SK-N-SH (cell line): Measurements from ENCODE around the gene CLCN1. TPM values are rescaled to one million over a fixed set of nuclear protein-coding genes. Genes with fewer than 3 reads are reported as not detected.

Experiments used
- CTCF ChIA-PET: fragments of 300-600, 350-600 bp; formaldehyde crosslinking; extraction: SDS; loops from one replicate; lab custom pipeline; 2021; lab: Yijun Ruan, JAX
- POLR2A ChIA-PET: fragments of 350-600 bp; sonication (Branson Sonifier 250); formaldehyde crosslinking; extraction: SDS; loops from one replicate; lab custom pipeline; 2020; ENCODE audit warnings: antibody characterized with exemption, inconsistent platforms; lab: Yijun Ruan, JAX
- DNase-seq: peaks from one replicate; pipeline ENCODE4 v3.0.0; 2012
- H2AFZ ChIP-seq: fragments of 200-600 bp; sonication (generic); 2 replicates; pipeline ENCODE4 v1.8.1; 2016; ENCODE audit warnings: antibody characterized with exemption, mild to moderate bottlenecking, low read depth
- H3F3A ChIP-seq: fragments of 200-600 bp; sonication (generic); replicated peaks from 2 replicates; pipeline ENCODE3; 2016; ENCODE audit warnings: antibody characterized with exemption, mild to moderate bottlenecking; ENCODE audit not compliant: insufficient read depth
- H3K27ac ChIP-seq, 2 experiments: fragments of 200-500 bp in 1 of 2; fragments of 200-600 bp in 1 of 2; sonication (Bioruptor generic) in 1 of 2; sonication (generic), shearing (Covaris generic) in 1 of 2; 2 replicates each; pipeline versions ENCODE4 v1.5.1 to v1.6.1; 2014 to 2016; ENCODE audit warnings: low read depth in 2 of 2, inconsistent platforms in 1 of 2, low read length in 1 of 2, mild to moderate bottlenecking in 1 of 2, mixed read lengths in 1 of 2
- H3K27me3 ChIP-seq: fragments of 200-600 bp; sonication (generic), shearing (Covaris generic); 2 replicates; pipeline ENCODE4 v1.6.1; 2016; ENCODE audit warnings: mixed run types; ENCODE audit not compliant: insufficient read depth
- H3K36me3 ChIP-seq, 2 experiments: fragments of 200-500 bp in 1 of 2; fragments of 200-600 bp in 1 of 2; sonication (Bioruptor generic) in 1 of 2; sonication (generic) in 1 of 2; replicated peaks in 1 of 2; 2 replicates each; pipeline versions ENCODE3 to v1.5.1; 2014 to 2016; ENCODE audit warnings: low read length in 1 of 2, mild to moderate bottlenecking in 1 of 2; ENCODE audit not compliant: insufficient read depth in 2 of 2, control insufficient read depth in 1 of 2
- H3K4me1 ChIP-seq, 2 experiments: fragments of 200-500 bp in 1 of 2; fragments of 200-600 bp in 1 of 2; sonication (Bioruptor generic) in 1 of 2; sonication (generic), shearing (Covaris generic) in 1 of 2; 2 replicates each; pipeline versions ENCODE4 v1.5.1 to v1.6.1; 2014 to 2016; ENCODE audit warnings: low read depth in 1 of 2, low read length in 1 of 2, mixed run types in 1 of 2; ENCODE audit not compliant: insufficient read depth in 2 of 2, control insufficient read depth in 1 of 2
- H3K4me2 ChIP-seq: fragments of 200-600 bp; sonication (generic), shearing (Covaris generic); 2 replicates; pipeline ENCODE4 v1.6.1; 2017; ENCODE audit warnings: mixed run types
- H3K4me3 ChIP-seq, 2 experiments: fragments of 200-500 bp in 1 of 2; fragments of 200-600 bp in 1 of 2; sonication (Bioruptor generic) in 1 of 2; sonication (generic), shearing (Covaris generic) in 1 of 2; 2 replicates each; pipeline versions ENCODE4 v1.5.1 to v1.8.1; 2014 to 2016; ENCODE audit warnings: low read depth in 2 of 2, inconsistent platforms in 1 of 2, low read length in 1 of 2, mild to moderate bottlenecking in 1 of 2, mixed read lengths in 1 of 2, moderate library complexity in 1 of 2
- H3K79me2 ChIP-seq: fragments of 200-600 bp; sonication (generic); 2 replicates; pipeline ENCODE4 v1.8.1; 2017; ENCODE audit warnings: mild to moderate bottlenecking; ENCODE audit not compliant: insufficient read depth
- H3K9ac ChIP-seq: fragments of 200-600 bp; sonication (generic); 2 replicates; pipeline ENCODE4 v1.6.1; 2017; ENCODE audit warnings: mixed run types
- H3K9me2 ChIP-seq: fragments of 200-600 bp; sonication (generic); 2 replicates; pipeline ENCODE4 v1.6.1; 2017; ENCODE audit warnings: mixed run types
- H3K9me3 ChIP-seq: fragments of 200-600 bp; sonication (generic); 2 replicates; pipeline ENCODE4 v1.6.1; 2017; ENCODE audit warnings: mixed run types, mild to moderate bottlenecking, moderate library complexity
- H4K20me1 ChIP-seq: fragments of 200-600 bp; sonication (generic); 2 replicates; pipeline ENCODE4 v1.6.1; 2017; ENCODE audit warnings: mild to moderate bottlenecking, mixed run types; ENCODE audit not compliant: insufficient read depth
- CHD2 ChIP-seq: fragments of 150-350 bp; IDR thresholded peaks from 2 replicates; pipeline ENCODE4 v1.6.1; 2018; ENCODE audit warnings: low read length; ENCODE audit not compliant: partially characterized antibody
- EP300 ChIP-seq, 2 experiments: IDR thresholded peaks; 2 replicates each; pipeline versions ENCODE4 v1.4.0 to v1.6.1; 2012; ENCODE audit warnings: borderline replicate concordance in 1 of 2, low read depth in 1 of 2, low read length in 1 of 2
- EZH2phosphoT487 ChIP-seq: fragments of 200-600 bp; sonication (generic); IDR thresholded peaks from 2 replicates; pipeline ENCODE4 v1.6.1; 2017; ENCODE audit warnings: low read depth, mixed run types, mild to moderate bottlenecking, antibody characterized with exemption, moderate library complexity, borderline replicate concordance
- FOXJ3 ChIP-seq: sonication (generic); formaldehyde crosslinking; IDR thresholded peaks from 2 replicates; pipeline ENCODE4 v1.5.1; 2020; ENCODE audit warnings: mild to moderate bottlenecking, missing genetic modification reagents
- FOXM1 ChIP-seq: IDR thresholded peaks from 2 replicates; pipeline ENCODE4 v1.4.0; 2012; ENCODE audit warnings: low read depth, mild to moderate bottlenecking
- NFIC ChIP-seq: IDR thresholded peaks from 2 replicates; pipeline ENCODE4 v1.4.0; 2012; ENCODE audit warnings: borderline replicate concordance
- NRF1 ChIP-seq: IDR thresholded peaks from 2 replicates; pipeline ENCODE4 v1.6.1; 2012; ENCODE audit warnings: low read depth, mild to moderate bottlenecking, low read length
- POLR2AphosphoS5 ChIP-seq: IDR thresholded peaks from 2 replicates; pipeline ENCODE4 v1.6.1; 2012; ENCODE audit warnings: low read depth, low read length
- SIN3A ChIP-seq: IDR thresholded peaks from 2 replicates; pipeline ENCODE4 v1.6.1; 2012; ENCODE audit warnings: low read depth, mild to moderate bottlenecking, low read length, moderate library complexity, borderline replicate concordance
- TCF12 ChIP-seq: IDR thresholded peaks from 2 replicates; pipeline ENCODE4 v1.4.0; 2012
- YY1 ChIP-seq: IDR thresholded peaks from 2 replicates; pipeline ENCODE4 v1.4.0; 2012; ENCODE audit warnings: low read depth, mild to moderate bottlenecking
- WGBS: methylation state at CpG from one replicate; pipeline ENCODE4 v1.1.6; 2017; ENCODE audit warnings: low lambda C conversion rate; 5-methylcytosine and 5-hydroxymethylcytosine counted together
- polyA plus RNA-seq, 3 experiments: library from polyadenylated mRNA; depleted of rRNA; stranded (reverse); fragments of >200 nt; gene quantifications; 2 replicates each; pipeline ENCODE4 v1.2.3, GENCODE V29; 2012
- TF ChIP-seq, protein P1 (sequence below): IDR thresholded peaks from 2 replicates; pipeline ENCODE4 v1.6.1; 2012; ENCODE audit warnings: mild to moderate bottlenecking, low read depth, low read length, moderate library complexity
- TF ChIP-seq, protein P2 (sequence below): IDR thresholded peaks from 2 replicates; pipeline ENCODE4 v1.4.0; 2012; ENCODE audit warnings: low read depth
- TF ChIP-seq, protein P3 (sequence below): IDR thresholded peaks from 2 replicates; pipeline ENCODE4 v1.4.0; 2012; ENCODE audit warnings: low read depth, borderline replicate concordance
- TF ChIP-seq, protein P4 (sequence below): fragments of 150-350 bp; IDR thresholded peaks from 2 replicates; pipeline ENCODE4 v1.6.1; 2017; ENCODE audit warnings: antibody characterized with exemption, low read length, low read depth, borderline replicate concordance
- TF ChIP-seq, protein P5 (sequence below): fragments of 200-600 bp; sonication (generic); IDR thresholded peaks from 2 replicates; pipeline ENCODE4 v1.6.1; 2017; ENCODE audit warnings: antibody characterized with exemption, mild to moderate bottlenecking, moderate library complexity
- TF ChIP-seq, protein P6 (sequence below): IDR thresholded peaks from 2 replicates; pipeline ENCODE4 v1.4.0; 2012; ENCODE audit warnings: low read depth, borderline replicate concordance

The CLCN1 gene
- polyA plus RNA-seq, 1 of the 3 experiments (the other 2 are of a cell fraction): 0.12 TPM

DNA sequence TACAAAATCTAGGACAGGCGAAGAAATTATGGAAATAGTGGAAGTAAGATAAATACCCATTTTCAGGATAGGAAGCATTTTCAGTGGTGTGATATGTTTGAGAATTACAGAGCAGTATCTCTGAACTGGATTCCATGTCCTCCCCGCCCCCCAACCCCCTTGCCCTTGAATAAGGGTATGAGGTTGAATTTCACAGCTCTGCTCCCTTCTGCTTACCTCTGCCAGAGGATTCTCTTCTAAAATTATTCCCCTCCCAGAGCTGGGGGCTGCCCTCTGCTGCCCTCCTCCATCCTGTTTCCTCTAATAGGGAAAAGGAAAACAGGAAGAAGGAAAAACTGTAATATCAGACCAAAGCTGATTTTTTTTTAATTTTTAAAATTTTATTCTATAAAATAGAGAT lies 7.3 kb upstream of the CLCN1 start:
- Histone ChIP-seq H3K4me1 (no peaks in the 10 kb centered on the region; a peak in 1 of 4 replicates), H3F3A (peaks cover 6% of the 10 kb centered on the region), H3K36me3 (peaks cover 42 to 55% of the 10 kb centered on the region in 2 experiments), H3K4me3 (no peak overlapping the region), H4K20me1 (peaks cover 5% of the 10 kb centered on the region; the same call in 1 of the 2 replicates), H3K79me2 (no peaks in the 10 kb centered on the region; the same call in 1 of the 2 replicates), H3K9ac (no peak overlapping the region), H3K9me3 (no peaks in the 10 kb centered on the region), H3K4me2 (no peak overlapping the region), H3K27me3 (no peaks in the 10 kb centered on the region)
- ChIA-PET CTCF (interaction anchor here (1.0 to 3.5 kb wide), 6 partner anchors 9 to 108 kb away, joined by 3 to 26 read pairs (median 6); partner anchors contain the start of gene CASP2), POLR2A (interaction anchor here (2.0 kb wide), 1 partner anchor 20 kb away, joined by 7 read pairs; the partner anchor contains the start of gene CASP2)
- DNase-seq: no peak
- WGBS: 99% methylated on average over 2 of the region's 2 CpGs
- TF ChIP-seq, protein P1, sequence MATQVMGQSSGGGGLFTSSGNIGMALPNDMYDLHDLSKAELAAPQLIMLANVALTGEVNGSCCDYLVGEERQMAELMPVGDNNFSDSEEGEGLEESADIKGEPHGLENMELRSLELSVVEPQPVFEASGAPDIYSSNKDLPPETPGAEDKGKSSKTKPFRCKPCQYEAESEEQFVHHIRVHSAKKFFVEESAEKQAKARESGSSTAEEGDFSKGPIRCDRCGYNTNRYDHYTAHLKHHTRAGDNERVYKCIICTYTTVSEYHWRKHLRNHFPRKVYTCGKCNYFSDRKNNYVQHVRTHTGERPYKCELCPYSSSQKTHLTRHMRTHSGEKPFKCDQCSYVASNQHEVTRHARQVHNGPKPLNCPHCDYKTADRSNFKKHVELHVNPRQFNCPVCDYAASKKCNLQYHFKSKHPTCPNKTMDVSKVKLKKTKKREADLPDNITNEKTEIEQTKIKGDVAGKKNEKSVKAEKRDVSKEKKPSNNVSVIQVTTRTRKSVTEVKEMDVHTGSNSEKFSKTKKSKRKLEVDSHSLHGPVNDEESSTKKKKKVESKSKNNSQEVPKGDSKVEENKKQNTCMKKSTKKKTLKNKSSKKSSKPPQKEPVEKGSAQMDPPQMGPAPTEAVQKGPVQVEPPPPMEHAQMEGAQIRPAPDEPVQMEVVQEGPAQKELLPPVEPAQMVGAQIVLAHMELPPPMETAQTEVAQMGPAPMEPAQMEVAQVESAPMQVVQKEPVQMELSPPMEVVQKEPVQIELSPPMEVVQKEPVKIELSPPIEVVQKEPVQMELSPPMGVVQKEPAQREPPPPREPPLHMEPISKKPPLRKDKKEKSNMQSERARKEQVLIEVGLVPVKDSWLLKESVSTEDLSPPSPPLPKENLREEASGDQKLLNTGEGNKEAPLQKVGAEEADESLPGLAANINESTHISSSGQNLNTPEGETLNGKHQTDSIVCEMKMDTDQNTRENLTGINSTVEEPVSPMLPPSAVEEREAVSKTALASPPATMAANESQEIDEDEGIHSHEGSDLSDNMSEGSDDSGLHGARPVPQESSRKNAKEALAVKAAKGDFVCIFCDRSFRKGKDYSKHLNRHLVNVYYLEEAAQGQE: no peak
- TF ChIP-seq, protein P2, sequence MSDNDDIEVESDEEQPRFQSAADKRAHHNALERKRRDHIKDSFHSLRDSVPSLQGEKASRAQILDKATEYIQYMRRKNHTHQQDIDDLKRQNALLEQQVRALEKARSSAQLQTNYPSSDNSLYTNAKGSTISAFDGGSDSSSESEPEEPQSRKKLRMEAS: no peak
- TF ChIP-seq FOXM1: no peak
- TF ChIP-seq EZH2phosphoT487: no peak
- TF ChIP-seq, protein P3, sequence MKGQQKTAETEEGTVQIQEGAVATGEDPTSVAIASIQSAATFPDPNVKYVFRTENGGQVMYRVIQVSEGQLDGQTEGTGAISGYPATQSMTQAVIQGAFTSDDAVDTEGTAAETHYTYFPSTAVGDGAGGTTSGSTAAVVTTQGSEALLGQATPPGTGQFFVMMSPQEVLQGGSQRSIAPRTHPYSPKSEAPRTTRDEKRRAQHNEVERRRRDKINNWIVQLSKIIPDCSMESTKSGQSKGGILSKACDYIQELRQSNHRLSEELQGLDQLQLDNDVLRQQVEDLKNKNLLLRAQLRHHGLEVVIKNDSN: no peak
- TF ChIP-seq, protein P4, sequence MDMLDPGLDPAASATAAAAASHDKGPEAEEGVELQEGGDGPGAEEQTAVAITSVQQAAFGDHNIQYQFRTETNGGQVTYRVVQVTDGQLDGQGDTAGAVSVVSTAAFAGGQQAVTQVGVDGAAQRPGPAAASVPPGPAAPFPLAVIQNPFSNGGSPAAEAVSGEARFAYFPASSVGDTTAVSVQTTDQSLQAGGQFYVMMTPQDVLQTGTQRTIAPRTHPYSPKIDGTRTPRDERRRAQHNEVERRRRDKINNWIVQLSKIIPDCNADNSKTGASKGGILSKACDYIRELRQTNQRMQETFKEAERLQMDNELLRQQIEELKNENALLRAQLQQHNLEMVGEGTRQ: no peak
- no peak for TF ChIP-seq SIN3A
- no peak for TF ChIP-seq NRF1
- TF ChIP-seq POLR2AphosphoS5: no peak
- TF ChIP-seq TCF12: no peak
- TF ChIP-seq YY1: no peak
- TF ChIP-seq, protein P5, sequence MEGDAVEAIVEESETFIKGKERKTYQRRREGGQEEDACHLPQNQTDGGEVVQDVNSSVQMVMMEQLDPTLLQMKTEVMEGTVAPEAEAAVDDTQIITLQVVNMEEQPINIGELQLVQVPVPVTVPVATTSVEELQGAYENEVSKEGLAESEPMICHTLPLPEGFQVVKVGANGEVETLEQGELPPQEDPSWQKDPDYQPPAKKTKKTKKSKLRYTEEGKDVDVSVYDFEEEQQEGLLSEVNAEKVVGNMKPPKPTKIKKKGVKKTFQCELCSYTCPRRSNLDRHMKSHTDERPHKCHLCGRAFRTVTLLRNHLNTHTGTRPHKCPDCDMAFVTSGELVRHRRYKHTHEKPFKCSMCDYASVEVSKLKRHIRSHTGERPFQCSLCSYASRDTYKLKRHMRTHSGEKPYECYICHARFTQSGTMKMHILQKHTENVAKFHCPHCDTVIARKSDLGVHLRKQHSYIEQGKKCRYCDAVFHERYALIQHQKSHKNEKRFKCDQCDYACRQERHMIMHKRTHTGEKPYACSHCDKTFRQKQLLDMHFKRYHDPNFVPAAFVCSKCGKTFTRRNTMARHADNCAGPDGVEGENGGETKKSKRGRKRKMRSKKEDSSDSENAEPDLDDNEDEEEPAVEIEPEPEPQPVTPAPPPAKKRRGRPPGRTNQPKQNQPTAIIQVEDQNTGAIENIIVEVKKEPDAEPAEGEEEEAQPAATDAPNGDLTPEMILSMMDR: no peak
- no peak for TF ChIP-seq NFIC
- TF ChIP-seq, protein P6, sequence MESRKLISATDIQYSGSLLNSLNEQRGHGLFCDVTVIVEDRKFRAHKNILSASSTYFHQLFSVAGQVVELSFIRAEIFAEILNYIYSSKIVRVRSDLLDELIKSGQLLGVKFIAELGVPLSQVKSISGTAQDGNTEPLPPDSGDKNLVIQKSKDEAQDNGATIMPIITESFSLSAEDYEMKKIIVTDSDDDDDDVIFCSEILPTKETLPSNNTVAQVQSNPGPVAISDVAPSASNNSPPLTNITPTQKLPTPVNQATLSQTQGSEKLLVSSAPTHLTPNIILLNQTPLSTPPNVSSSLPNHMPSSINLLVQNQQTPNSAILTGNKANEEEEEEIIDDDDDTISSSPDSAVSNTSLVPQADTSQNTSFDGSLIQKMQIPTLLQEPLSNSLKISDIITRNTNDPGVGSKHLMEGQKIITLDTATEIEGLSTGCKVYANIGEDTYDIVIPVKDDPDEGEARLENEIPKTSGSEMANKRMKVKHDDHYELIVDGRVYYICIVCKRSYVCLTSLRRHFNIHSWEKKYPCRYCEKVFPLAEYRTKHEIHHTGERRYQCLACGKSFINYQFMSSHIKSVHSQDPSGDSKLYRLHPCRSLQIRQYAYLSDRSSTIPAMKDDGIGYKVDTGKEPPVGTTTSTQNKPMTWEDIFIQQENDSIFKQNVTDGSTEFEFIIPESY: no peak
- TF ChIP-seq CHD2: no peak
- no peak for TF ChIP-seq EP300 (IDR thresholded peaks at IDR 0.05; ENCODE audit: borderline replicate concordance in 1 of 2, low read depth in 1 of 2, low read length in 1 of 2)
- TF ChIP-seq FOXJ3 (CRISPR knock-in tag): no peak
- TF ChIP-seq, all 33 proteins: peak for 0
- H3K27ac ChIP-seq: no peak overlapping the region
- no peak overlapping the region for H2AFZ ChIP-seq
- H3K9me2 ChIP-seq: no peaks in the 10 kb centered on the region
